H1 (cell line): ENCODE measurements around the gene IMPDH1. TPM values are rescaled to one million over a fixed set of nuclear protein-coding genes. Genes with fewer than 3 reads are reported as not detected.
A peak's percentile ranks its signal among the peaks of the same experiment; 100 is the strongest.

Source experiments
- CTCF ChIA-PET: fragments of 300-600 bp; sonication (Branson Sonifier 250); formaldehyde crosslinking; loops from one replicate; lab custom pipeline; 2021; ENCODE audit not compliant: partially characterized antibody; lab: Charles Lee
- POLR2A ChIA-PET: fragments of 300-600 bp; sonication (Branson Sonifier 250); formaldehyde crosslinking; loops from one replicate; lab custom pipeline; 2021; ENCODE audit warnings: inconsistent platforms; ENCODE audit not compliant: partially characterized antibody; lab: Charles Lee
- DNase-seq, 2 experiments: peaks; one replicate each; pipeline versions ENCODE4 v3.0.0 to v3.0.0-alpha.2; 2010 to 2022; ENCODE audit warnings: low spot score in 2 of 2, low read depth in 1 of 2, mixed read lengths in 1 of 2
- FAIRE-seq: peaks from 2 replicates; lab custom pipeline; 2011; peaks lifted over from hg19 to GRCh38; lab: Jason Lieb, UNC
- H2AFZ ChIP-seq: 2 replicates; pipeline ENCODE4 v1.8.1; 2012; ENCODE audit warnings: low read length, inconsistent platforms
- H2AK5ac ChIP-seq: 2 replicates; pipeline ENCODE4 v1.6.1; 2013; ENCODE audit warnings: low read depth, low read length
- H2BK120ac ChIP-seq: replicated peaks from 2 replicates; pipeline ENCODE3; 2013; ENCODE audit warnings: low read depth, low read length, inconsistent platforms
- H2BK12ac ChIP-seq: 2 replicates; pipeline ENCODE4 v1.6.1; 2013; ENCODE audit warnings: low read depth, low read length
- H2BK15ac ChIP-seq: 2 replicates; pipeline ENCODE4 v1.6.1; 2013; ENCODE audit warnings: low read length
- H2BK20ac ChIP-seq: 2 replicates; pipeline ENCODE4 v1.6.1; 2013; ENCODE audit warnings: low read length
- H2BK5ac ChIP-seq: 2 replicates; pipeline ENCODE4 v1.6.1; 2013; ENCODE audit warnings: low read depth, low read length
- H3K14ac ChIP-seq: 2 replicates; pipeline ENCODE4 v1.6.1; 2013; ENCODE audit warnings: inconsistent platforms; ENCODE audit not compliant: insufficient read length
- H3K18ac ChIP-seq: 2 replicates; pipeline ENCODE4 v1.6.1; 2013; ENCODE audit warnings: low read length; ENCODE audit errors: extremely low read depth
- H3K23ac ChIP-seq: 2 replicates; pipeline ENCODE4 v1.6.1; 2013; ENCODE audit warnings: inconsistent platforms; ENCODE audit not compliant: insufficient read length
- H3K23me2 ChIP-seq: 2 replicates; pipeline ENCODE4 v1.6.1; 2013; ENCODE audit warnings: low read depth, low read length
- H3K27ac ChIP-seq: 2 replicates; pipeline ENCODE4 v1.6.1; 2011; ENCODE audit warnings: low read depth, low read length, inconsistent platforms
- H3K27me3 ChIP-seq, 4 experiments: replicated peaks in 1 of 4; 1 replicate in 1 of 4; 2 replicates in 3 of 4; pipeline versions ENCODE4 v1.6.1 to v1.8.1; 2011 to 2013; ENCODE audit warnings: low read length in 3 of 4, mild to moderate bottlenecking in 3 of 4, inconsistent platforms in 2 of 4, mixed read lengths in 2 of 4, moderate library complexity in 1 of 4; ENCODE audit not compliant: control insufficient read depth in 3 of 4, insufficient read depth in 3 of 4; ENCODE audit errors: extremely low read depth in 1 of 4
- H3K36me3 ChIP-seq, 4 experiments: 2 replicates each; pipeline versions ENCODE4 v1.6.1 to v1.8.1; 2011 to 2013; ENCODE audit warnings: mild to moderate bottlenecking in 4 of 4, low read length in 3 of 4, moderate library complexity in 2 of 4, control low read depth in 1 of 4, inconsistent platforms in 1 of 4; ENCODE audit not compliant: insufficient read depth in 4 of 4, control insufficient read depth in 2 of 4
- H3K4ac ChIP-seq: replicated peaks from 2 replicates; pipeline ENCODE3; 2013; ENCODE audit warnings: low read length, low read depth, mixed read lengths, inconsistent platforms; ENCODE audit not compliant: insufficient read length
- H3K4me1 ChIP-seq, 4 experiments: replicated peaks in 1 of 4; 1 replicate in 1 of 4; 2 replicates in 3 of 4; pipeline versions ENCODE4 v1.6.1 to v1.8.1; 2011 to 2013; ENCODE audit warnings: low read length in 3 of 4, inconsistent platforms in 2 of 4, mixed read lengths in 1 of 4; ENCODE audit not compliant: insufficient read depth in 4 of 4, control insufficient read depth in 3 of 4
- H3K4me2 ChIP-seq, 2 experiments: 2 replicates each; pipeline versions ENCODE4 v1.6.1 to v1.8.1; 2011 to 2013; ENCODE audit warnings: low read depth in 2 of 2, low read length in 2 of 2, control low read depth in 1 of 2, inconsistent platforms in 1 of 2, mild to moderate bottlenecking in 1 of 2; ENCODE audit not compliant: insufficient read depth in 1 of 2
- H3K4me3 ChIP-seq, 4 experiments: fragments of 200-600, 300-600 bp in 1 of 4; sonication (generic), shearing (Covaris generic), sonication (Bioruptor Twin) in 1 of 4; 2 replicates each; pipeline versions ENCODE4 v1.5.1 to v1.8.1; 2011 to 2016; ENCODE audit warnings: low read length in 4 of 4, low read depth in 3 of 4, control low read depth in 2 of 4, inconsistent platforms in 2 of 4, mild to moderate bottlenecking in 2 of 4, mixed read lengths in 1 of 4, moderate library complexity in 1 of 4; ENCODE audit not compliant: insufficient read depth in 2 of 4; ENCODE audit errors: extremely low read depth in 1 of 4
- H3K56ac ChIP-seq: replicated peaks from 2 replicates; pipeline ENCODE3; 2013; ENCODE audit warnings: low read depth, mild to moderate bottlenecking, mixed read lengths, low read length, inconsistent platforms; ENCODE audit not compliant: insufficient read length
- H3K79me1 ChIP-seq: 2 replicates; pipeline ENCODE4 v1.6.1; 2013; ENCODE audit warnings: low read depth, low read length, control low read depth
- H3K79me2 ChIP-seq, 2 experiments: 2 replicates each; pipeline versions ENCODE4 v1.6.1 to v1.8.1; 2012 to 2013; ENCODE audit warnings: low read length in 2 of 2, mild to moderate bottlenecking in 2 of 2, inconsistent platforms in 1 of 2; ENCODE audit not compliant: insufficient read depth in 2 of 2, control insufficient read depth in 1 of 2
- H3K9ac ChIP-seq, 4 experiments: replicated peaks in 1 of 4; 1 replicate in 1 of 4; 2 replicates in 3 of 4; pipeline versions ENCODE4 v1.6.1 to v1.8.1; 2011 to 2013; ENCODE audit warnings: low read depth in 3 of 4, low read length in 3 of 4, control low read depth in 2 of 4, mild to moderate bottlenecking in 2 of 4, moderate library complexity in 2 of 4, inconsistent platforms in 1 of 4; ENCODE audit errors: extremely low read depth in 1 of 4
- H3K9me3 ChIP-seq, 2 experiments: 2 replicates each; pipeline versions ENCODE4 v1.6.1 to v1.8.1; 2012 to 2013; ENCODE audit warnings: mild to moderate bottlenecking in 2 of 2, moderate library complexity in 2 of 2, control low read depth in 1 of 2, inconsistent platforms in 1 of 2, low read depth in 1 of 2, low read length in 1 of 2, mixed read lengths in 1 of 2; ENCODE audit not compliant: insufficient read depth in 2 of 2
- H4K20me1 ChIP-seq, 2 experiments: replicated peaks in 1 of 2; 2 replicates each; pipeline versions ENCODE3 to v1.8.1; 2011 to 2013; ENCODE audit warnings: inconsistent platforms in 2 of 2, low read length in 2 of 2, mild to moderate bottlenecking in 1 of 2; ENCODE audit not compliant: insufficient read depth in 2 of 2, control insufficient read depth in 1 of 2
- H4K5ac ChIP-seq: 2 replicates; pipeline ENCODE4 v1.6.1; 2013; ENCODE audit warnings: low read length, low read depth, mixed read lengths, inconsistent platforms; ENCODE audit not compliant: insufficient read length
- H4K8ac ChIP-seq: 2 replicates; pipeline ENCODE4 v1.8.0; 2013; ENCODE audit warnings: mild to moderate bottlenecking, moderate library complexity, low read length, inconsistent platforms; ENCODE audit not compliant: insufficient read depth; ENCODE audit errors: extremely low read depth
- H4K91ac ChIP-seq: replicated peaks from 2 replicates; pipeline ENCODE3; 2013; ENCODE audit warnings: low read length, mixed read lengths, inconsistent platforms; ENCODE audit not compliant: insufficient read length
- CHD1 ChIP-seq: IDR thresholded peaks from 2 replicates; pipeline ENCODE4 v1.6.1; 2012; ENCODE audit warnings: low read depth, low read length, improper control_type of control experiment
- GTF2F1 ChIP-seq: IDR thresholded peaks from 2 replicates; pipeline ENCODE4 v1.6.1; 2012; ENCODE audit warnings: low read depth, low read length, improper control_type of control experiment, borderline replicate concordance
- KDM1A ChIP-seq: fragments of 200-600, 300-600 bp; sonication (generic); IDR thresholded peaks from 2 replicates; pipeline ENCODE4 v1.7.1; 2016; ENCODE audit warnings: mild to moderate bottlenecking, low read length, borderline replicate concordance
- MAFK ChIP-seq: IDR thresholded peaks from 2 replicates; pipeline ENCODE4 v1.6.1; 2012; ENCODE audit warnings: low read depth, mild to moderate bottlenecking, improper control_type of control experiment, low read length
- NANOG ChIP-seq: IDR thresholded peaks from 2 replicates; pipeline ENCODE4 v1.6.1; 2011; ENCODE audit warnings: low read length, low read depth, mild to moderate bottlenecking, inconsistent platforms; ENCODE audit not compliant: insufficient read depth, poor library complexity, severe bottlenecking
- RFX5 ChIP-seq: IDR thresholded peaks from 2 replicates; pipeline ENCODE4 v1.6.1; 2011; ENCODE audit warnings: low read depth, low read length, improper control_type of control experiment, borderline replicate concordance
- RNF2 ChIP-seq: fragments of 200-900, 300-1000 bp; sonication (generic); IDR thresholded peaks from 2 replicates; pipeline ENCODE4 v1.7.1; 2016; ENCODE audit warnings: borderline replicate concordance, low read depth, mild to moderate bottlenecking, antibody characterized with exemption, low read length; ENCODE audit not compliant: poor library complexity, severe bottlenecking; ENCODE audit errors: missing control alignments
- SP2 ChIP-seq: IDR thresholded peaks from 2 replicates; pipeline ENCODE4 v1.6.1; 2012; ENCODE audit warnings: mild to moderate bottlenecking, low read length, inconsistent platforms
- SRF ChIP-seq: IDR thresholded peaks from 2 replicates; pipeline ENCODE4 v1.6.1; 2011; ENCODE audit warnings: mild to moderate bottlenecking, low read depth, low read length, moderate library complexity
- TBP ChIP-seq: IDR thresholded peaks from 2 replicates; pipeline ENCODE4 v1.6.1; 2011; ENCODE audit warnings: low read depth, low read length, improper control_type of control experiment
- WGBS, 2 experiments: shearing (Covaris generic) in 1 of 2; methylation state at CpG; one replicate each; pipeline versions ENCODE4 v1.1.6 to v1.1.7; 2013 to 2015; ENCODE audit warnings: low lambda C conversion rate in 2 of 2, mixed read lengths in 2 of 2, inconsistent platforms in 1 of 2, low coverage in 1 of 2, missing lambda C conversion rate in 1 of 2; ENCODE audit not compliant: insufficient replicate concordance in 2 of 2, insufficient coverage in 1 of 2, insufficient read length in 1 of 2; ENCODE audit errors: extremely low coverage in 1 of 2, missing lambda C conversion rate in 1 of 2; 5-methylcytosine and 5-hydroxymethylcytosine counted together
- polyA plus RNA-seq, 7 experiments: library from polyadenylated mRNA; depleted of rRNA in 3 of 7; stranded (reverse) in 5 of 7; unstranded in 2 of 7; fragments of >200 nt in 5 of 7; fragments of 200-250 nt in 2 of 7; gene quantifications; 1 replicate in 5 of 7; 2 replicates in 1 of 7; 4 replicates in 1 of 7; pipeline versions ENCODE4 v1.2.1 to v1.2.3, GENCODE V29; 2011 to 2013; ENCODE audit warnings: missing spikeins in 2 of 7, mixed read lengths in 2 of 7
- total RNA-seq: library from RNA; stranded (reverse); fragmentation: NEBNext Ultra II Directional; extraction: Animal tissue kit (Norgen Biotek cat#: 25700); gene quantifications from 2 replicates; pipeline ENCODE4 v1.2.1, GENCODE V29; 2021

Gene IMPDH1
- total and polyA plus RNA-seq, 2 of the 8 experiments (the other 6 are each of a cell fraction or from before 2014, with no cell fraction given), result 45.8 TPM

GRCh38 chr7:128389085-128389617 lies 20.6 kb downstream of the IMPDH1 start:
- Histone ChIP-seq H4K91ac (no peak overlapping the region), H4K20me1 (no peaks in the 10 kb centered on the region), H3K36me3 (no peaks in the 10 kb centered on the region), H3K9me3 (no peaks in the 10 kb centered on the region), H3K23me2 (no peaks in the 10 kb centered on the region; the same call in 1 of the 2 replicates), H3K27me3 (peaks cover 0 to 6% (median 0%) of the 10 kb centered on the region in 4 experiments; a peak in 2 of 7 replicates), H3K18ac (no peak overlapping the region; the same call in 1 of the 2 replicates), H3K4me1 (peaks cover 0 to 11% (median 9%) of the 10 kb centered on the region in 4 experiments; a peak in 6 of 7 replicates), H3K4me2 (no peak overlapping the region), H2BK120ac (no peak overlapping the region), H2BK15ac (no peak overlapping the region), H2AK5ac (no peak overlapping the region), H3K9ac (no peak overlapping the region), H2BK12ac (peak overlapping the region; percentile 50; the same call in 1 of the 2 replicates), H3K4me3 (no peak overlapping the region), H2BK20ac (no peak overlapping the region), H4K8ac (peak overlapping the region; percentile 36; the same call in 1 of the 2 replicates), H2BK5ac (no peak overlapping the region), H3K14ac (no peak overlapping the region), H4K5ac (no peak overlapping the region), H3K79me1 (no peaks in the 10 kb centered on the region), H3K23ac (no peak overlapping the region), H3K27ac (no peak overlapping the region), H3K56ac (no peak overlapping the region), H3K79me2 (no peaks in the 10 kb centered on the region), H2AFZ (no peak overlapping the region), H3K4ac (no peak overlapping the region)
- 50% methylated on average over 2 of the region's 2 CpGs; no CpG with 5 or more reads in 1 of the 2 experiments for WGBS, 2 experiments
- DNase-seq, result no peak
- POLR2A ChIA-PET, result interaction anchor here (0.6 to 1.3 kb wide), 8 partner anchors 8 to 45 kb away, joined by 3 to 6 read pairs (median 4); partner anchors contain the start of gene RBM28
- CTCF ChIA-PET, result interaction anchor here (0.9 to 19.2 kb wide), 14 partner anchors 10 to 277 kb away, joined by 3 to 345 read pairs (median 10); partner anchors contain the start of genes METTL2B, PRRT4 and RBM28
- FAIRE-seq, result no peak
- TF ChIP-seq CHD1 (no peak), KDM1A (no peak), SP2 (no peak), SRF (no peak), TBP (no peak), RNF2 (no peak), RFX5 (no peak), NANOG (no peak), MAFK (no peak), GTF2F1 (no peak)
